WTC11 (cell line): Measurements from ENCODE around the gene ZMAT2. TPM values are rescaled to one million over a fixed set of nuclear protein-coding genes. Genes with fewer than 3 reads are reported as not detected.
"Not testable (repeated sequence)": the region's sequence is repeated elsewhere in the genome, so short reads cannot be mapped to it uniquely, and the experiment has no call there.

ENCODE experiments used
- ATAC-seq: fragments of 200-7000 bp; cut with Tn5 transposase; 2 replicates; pipeline ENCODE4 v1.10.0; 2021; ENCODE audit warnings: mild to moderate bottlenecking, moderate library complexity
- Bru-seq: library from RNA; stranded (reverse); fragments of 400-500 nt; gene quantifications from one replicate; lab custom pipeline; 2021; lab: Mats Ljungman, UMichigan
- CTCF ChIA-PET: fragments of 300-600 bp; sonication (Branson Sonifier 250); formaldehyde crosslinking; loops from one replicate; lab custom pipeline; 2021; ENCODE audit warnings: antibody characterized with exemption; lab: Charles Lee
- POLR2A ChIA-PET: fragments of 350-600 bp; sonication (Branson Sonifier 250); formaldehyde crosslinking; loops from one replicate; lab custom pipeline; 2021; ENCODE audit warnings: antibody characterized with exemption; lab: Charles Lee
- DNase-seq: peaks from one replicate; pipeline ENCODE4 v3.0.0; 2021; ENCODE audit warnings: low spot score
- H3K27ac Mint-ChIP-seq: 2 replicates; pipeline ENCODE4 v1.8.0; 2021; ENCODE audit warnings: mixed read lengths
- H3K27me3 Mint-ChIP-seq: 2 replicates; pipeline ENCODE4 v1.8.0; 2021; ENCODE audit warnings: low read depth, mild to moderate bottlenecking, moderate library complexity, mixed read lengths
- H3K36me3 Mint-ChIP-seq: 2 replicates; pipeline ENCODE4 v1.8.0; 2021; ENCODE audit warnings: mixed read lengths
- H3K4me1 Mint-ChIP-seq: 2 replicates; pipeline ENCODE4 v1.8.0; 2022; ENCODE audit warnings: mixed read lengths
- H3K4me3 Mint-ChIP-seq: 2 replicates; pipeline ENCODE4 v1.8.0; 2021; ENCODE audit warnings: mild to moderate bottlenecking, moderate library complexity, mixed read lengths
- H3K9me3 Mint-ChIP-seq: 2 replicates; pipeline ENCODE4 v1.8.0; 2021; ENCODE audit warnings: mixed read lengths
- CREM ChIP-seq: sonication (generic); formaldehyde crosslinking; IDR thresholded peaks from 2 replicates; pipeline ENCODE4 v1.8.1; 2022; ENCODE audit warnings: mild to moderate bottlenecking, missing genetic modification reagents, moderate library complexity
- EMX1 ChIP-seq: fragments of 250-450 bp; sonication (Bioruptor Pico); IDR thresholded peaks from 2 replicates; pipeline ENCODE4 v1.8.0; 2021; ENCODE audit warnings: mild to moderate bottlenecking
- FOXK1 ChIP-seq: sonication (generic); formaldehyde crosslinking; IDR thresholded peaks from 2 replicates; pipeline ENCODE4 v1.8.0; 2022; ENCODE audit warnings: mild to moderate bottlenecking, moderate library complexity, missing genetic modification reagents
- GABPB1 ChIP-seq: sonication (generic); formaldehyde crosslinking; IDR thresholded peaks from 2 replicates; pipeline ENCODE4 v1.8.1; 2023; ENCODE audit warnings: mild to moderate bottlenecking, missing genetic modification reagents
- MYBL2 ChIP-seq: sonication (generic); formaldehyde crosslinking; IDR thresholded peaks from 2 replicates; pipeline ENCODE4 v1.8.1; 2023; ENCODE audit warnings: mild to moderate bottlenecking, moderate library complexity, missing genetic modification reagents
- NFYB ChIP-seq: sonication (generic); formaldehyde crosslinking; conservative IDR thresholded peaks from 2 replicates; pipeline ENCODE4 v1.8.0; 2022; ENCODE audit warnings: low read depth, missing genetic modification reagents
- SMAD3 ChIP-seq: sonication (generic); formaldehyde crosslinking; IDR thresholded peaks from 2 replicates; pipeline ENCODE4 v1.8.0; 2022; ENCODE audit warnings: missing genetic modification reagents, mild to moderate bottlenecking, borderline replicate concordance
- SP1 ChIP-seq: sonication (generic); formaldehyde crosslinking; conservative IDR thresholded peaks from 2 replicates; pipeline ENCODE4 v1.8.1; 2022; ENCODE audit warnings: missing genetic modification reagents
- ZNF232 ChIP-seq: sonication (generic); formaldehyde crosslinking; IDR thresholded peaks from 2 replicates; pipeline ENCODE4 v1.8.0; 2022; ENCODE audit warnings: mild to moderate bottlenecking, missing genetic modification reagents
- long read RNA-seq, 3 experiments: library from RNA in 1 of 3; library from capped mRNA in 1 of 3; library from polyadenylated mRNA in 1 of 3; unstranded in 2 of 3; stranded (forward) in 1 of 3; transcript quantifications; one replicate each; pipeline ENCODE4 v2.0.0, GENCODE V29; 2021
- total RNA-seq: library from RNA; stranded (reverse); gene quantifications from 3 replicates; pipeline ENCODE4 v1.2.3, GENCODE V29; 2021
- TF ChIP-seq, protein P1 (sequence below): sonication (generic); formaldehyde crosslinking; IDR thresholded peaks from 2 replicates; pipeline ENCODE4 v1.8.0; 2022; ENCODE audit warnings: mild to moderate bottlenecking, missing genetic modification reagents
- TF ChIP-seq, protein P2 (sequence below): sonication (generic); formaldehyde crosslinking; IDR thresholded peaks from 2 replicates; pipeline ENCODE4 v1.8.1; 2023; ENCODE audit warnings: mild to moderate bottlenecking, moderate library complexity, missing genetic modification reagents

The ZMAT2 gene, protein sequence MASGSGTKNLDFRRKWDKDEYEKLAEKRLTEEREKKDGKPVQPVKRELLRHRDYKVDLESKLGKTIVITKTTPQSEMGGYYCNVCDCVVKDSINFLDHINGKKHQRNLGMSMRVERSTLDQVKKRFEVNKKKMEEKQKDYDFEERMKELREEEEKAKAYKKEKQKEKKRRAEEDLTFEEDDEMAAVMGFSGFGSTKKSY
- total RNA-seq (50.3 to 57.2 TPM (median 54.7 TPM) in 3 replicates), Bru-seq, nascent RNA (percentile 93 among the genes with signal in this experiment)
- long read RNA-seq, experiment 1, transcript ZMAT2-201 (6 exons, 1,647 nt) = major isoform, 44 of 47 reads
- long read RNA-seq, experiment 1, partial matches to known transcripts = 0 of 47 reads
- long read RNA-seq, experiment 1, other reads (novel, unspliced or antisense) = 3 of 47 reads
- long read RNA-seq, experiment 2, transcript ZMAT2-201 (6 exons, 1,647 nt) = major isoform, 16 of 35 reads
- long read RNA-seq, experiment 2, partial matches to known transcripts = 17 of 35 reads
- long read RNA-seq, experiment 2, other reads (novel, unspliced or antisense) = 2 of 35 reads
- long read RNA-seq, experiment 3, transcript ZMAT2-201 (6 exons, 1,647 nt) = major isoform, 180 of 201 reads
- long read RNA-seq, experiment 3, partial matches to known transcripts = 16 of 201 reads
- long read RNA-seq, experiment 3, other reads (novel, unspliced or antisense) = 5 of 201 reads

DNA sequence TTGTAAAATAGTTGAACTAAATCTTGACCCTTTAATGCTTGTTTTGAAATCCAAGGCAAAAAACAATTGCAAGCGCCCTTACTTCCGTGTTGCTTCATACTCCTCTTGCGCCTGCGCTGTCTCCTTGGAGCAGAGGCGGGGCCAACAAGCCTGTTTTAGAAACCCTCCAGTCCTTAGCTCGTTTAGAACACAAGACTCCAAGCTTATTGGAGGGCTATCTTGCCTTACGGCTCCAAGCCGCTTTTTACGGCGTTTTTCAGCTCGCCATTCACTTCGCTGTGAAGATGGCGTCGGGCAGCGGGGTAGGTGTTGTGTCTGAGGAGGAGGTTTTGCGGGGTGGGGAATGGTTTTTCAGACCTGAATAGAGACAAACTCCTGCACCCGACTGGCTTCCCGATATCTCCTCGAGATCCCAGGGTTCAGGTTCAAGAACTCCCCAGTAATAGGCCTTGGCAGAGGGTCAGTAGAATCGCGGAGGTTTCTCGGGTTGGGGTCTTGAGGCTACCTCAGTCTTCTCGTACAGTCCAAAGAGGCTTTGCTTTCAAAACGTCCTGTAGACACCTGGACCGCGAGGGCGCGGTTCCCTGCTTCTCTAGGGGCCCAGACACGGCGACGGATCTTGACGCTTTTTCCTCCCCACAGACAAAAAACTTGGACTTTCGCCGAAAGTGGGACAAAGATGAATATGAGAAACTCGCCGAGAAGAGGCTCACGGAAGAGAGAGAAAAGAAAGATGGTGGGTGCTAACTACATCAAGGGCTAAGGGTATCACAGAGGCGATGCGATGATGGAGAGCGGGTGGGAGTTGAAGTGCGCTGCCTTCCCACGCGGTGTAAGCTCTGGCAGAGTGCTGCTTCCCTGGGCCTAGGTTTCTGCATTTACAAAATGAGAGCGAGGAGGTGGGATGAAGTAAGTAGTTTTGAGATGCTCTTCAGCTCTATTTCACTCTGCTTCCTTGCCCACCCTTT, at the start of gene ZMAT2:
Gene ZMAT2 (plus strand): TSS at position 271 of the 968 bp plus-strand sequence. CDS start 14 bp downstream, at position 285.
- peak; percentile 91 for DNase-seq
- TF ChIP-seq FOXK1 = peak; percentile 91; the same call in 1 of the 2 replicates
- TF ChIP-seq, protein P1, sequence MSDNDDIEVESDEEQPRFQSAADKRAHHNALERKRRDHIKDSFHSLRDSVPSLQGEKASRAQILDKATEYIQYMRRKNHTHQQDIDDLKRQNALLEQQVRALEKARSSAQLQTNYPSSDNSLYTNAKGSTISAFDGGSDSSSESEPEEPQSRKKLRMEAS (CRISPR knock-in tag) = no peak
- TF ChIP-seq GABPB1 (CRISPR knock-in tag) = 0 out of 2 replicates have a peak, but pooled peaks have one; percentile 41
- TF ChIP-seq CREM (CRISPR knock-in tag) = no peak
- 0 out of 2 replicates have a peak, but pooled peaks have one; percentile 12 for TF ChIP-seq ZNF232 (CRISPR knock-in tag)
- peak; percentile 80 for TF ChIP-seq SP1
- peak; percentile 85 for TF ChIP-seq NFYB (CRISPR knock-in tag)
- no peak for TF ChIP-seq MYBL2 (CRISPR knock-in tag)
- Mint-ChIP-seq H3K27me3 (no peaks in the 10 kb centered on the region), H3K4me1 (peaks cover 23% of the 10 kb centered on the region), H3K36me3 (peaks cover 81% of the 10 kb centered on the region), H3K27ac (peak within 1 kb of the TSS; percentile 86), H3K4me3 (peak within 1 kb of the TSS; percentile 97), H3K9me3 (no peaks in the 10 kb centered on the region)
- ATAC-seq = peak; percentile 99
- POLR2A ChIA-PET = interaction anchor here (0.6 to 1.4 kb wide), 9 partner anchors 9 to 298 kb away, joined by 3 to 10 read pairs (median 3); partner anchors contain the start of genes HARS1, HARS2, IK and NDUFA2
- CTCF ChIA-PET = interaction anchor here (0.7 to 1.9 kb wide), 13 partner anchors 9 to 354 kb away, joined by 3 to 10 read pairs (median 5); partner anchors contain the start of genes EIF4EBP3, HARS1, HARS2 and HBEGF

DNA sequence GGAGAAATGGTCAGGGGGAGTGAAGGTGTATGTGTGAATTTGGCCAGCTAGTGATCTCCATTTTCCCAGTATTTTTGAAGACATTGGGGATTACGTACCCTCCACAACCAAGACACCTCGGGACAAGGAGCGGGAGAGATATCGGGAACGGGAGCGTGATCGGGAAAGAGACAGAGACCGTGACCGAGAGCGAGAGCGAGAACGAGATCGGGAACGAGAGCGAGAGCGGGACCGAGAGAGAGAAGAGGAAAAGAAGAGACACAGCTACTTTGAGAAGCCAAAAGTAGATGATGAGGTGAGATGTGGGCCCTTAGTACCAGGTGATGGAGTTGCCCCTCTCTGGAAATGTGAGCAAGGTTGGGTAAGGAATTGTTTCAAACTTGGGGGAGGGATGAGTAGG, 41.4 kb upstream of the ZMAT2 start:
- Mint-ChIP-seq H3K4me3 (no peak overlapping the region), H3K36me3 (peaks cover 72% of the 10 kb centered on the region), H3K9me3 (no peaks in the 10 kb centered on the region), H3K27ac (no peak overlapping the region), H3K4me1 (no peaks in the 10 kb centered on the region), H3K27me3 (no peaks in the 10 kb centered on the region)
- ATAC-seq (no peak), DNase-seq (no peak)
- ChIA-PET CTCF (no interaction called here), POLR2A (no interaction called here)
- no peak for TF ChIP-seq EMX1 (CRISPR knock-in tag)

DNA sequence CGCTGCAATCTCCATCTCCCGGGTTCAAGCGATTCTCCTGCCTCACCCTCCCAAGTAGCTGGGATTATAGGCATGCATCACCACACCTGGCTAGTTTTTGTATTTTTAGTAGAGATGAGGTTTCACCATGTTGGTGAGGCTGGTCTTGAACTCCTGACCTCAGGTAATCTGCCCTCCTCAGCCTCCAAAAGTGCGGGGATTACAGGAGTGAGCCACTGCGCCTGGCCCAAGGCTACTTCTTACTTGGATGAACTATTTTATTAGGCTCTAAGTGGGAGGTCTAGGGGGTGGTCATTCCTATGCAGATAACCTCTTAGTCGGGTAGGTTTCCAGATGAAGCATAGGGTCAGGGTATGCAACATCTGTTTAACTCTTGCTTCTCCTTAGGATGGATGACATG, 39.9 kb upstream of the ZMAT2 start:
- POLR2A ChIA-PET, CTCF ChIA-PET, H3K9me3 Mint-ChIP-seq, ATAC-seq, H3K27ac Mint-ChIP-seq, H3K27me3 Mint-ChIP-seq, DNase-seq, H3K4me1 Mint-ChIP-seq, H3K4me3 Mint-ChIP-seq: not testable (repeated sequence)
- peaks cover 59% of the 10 kb centered on the region for H3K36me3 Mint-ChIP-seq

DNA sequence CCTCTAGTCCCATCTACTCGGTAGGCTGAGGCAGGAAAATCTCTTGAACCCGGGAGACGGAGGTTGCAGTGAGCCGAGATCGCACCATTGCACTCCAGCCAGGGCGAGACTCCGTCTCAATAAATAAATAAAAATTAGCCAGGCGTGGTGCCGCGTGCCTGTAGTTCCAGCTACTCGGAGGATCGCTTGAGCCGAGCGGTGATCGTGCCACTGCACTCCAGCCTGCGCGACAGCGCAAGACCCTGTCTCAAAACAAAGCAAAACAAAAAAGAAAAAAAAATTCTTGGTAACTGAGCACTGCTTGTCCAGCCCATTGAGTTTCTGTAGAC, 36.3 kb upstream of the ZMAT2 start:
- H3K4me1 Mint-ChIP-seq = peaks cover 6% of the 10 kb centered on the region
- peaks cover 59% of the 10 kb centered on the region for H3K36me3 Mint-ChIP-seq
- H3K27ac Mint-ChIP-seq = peak overlapping the region; percentile 98
- TF ChIP-seq, protein P2, sequence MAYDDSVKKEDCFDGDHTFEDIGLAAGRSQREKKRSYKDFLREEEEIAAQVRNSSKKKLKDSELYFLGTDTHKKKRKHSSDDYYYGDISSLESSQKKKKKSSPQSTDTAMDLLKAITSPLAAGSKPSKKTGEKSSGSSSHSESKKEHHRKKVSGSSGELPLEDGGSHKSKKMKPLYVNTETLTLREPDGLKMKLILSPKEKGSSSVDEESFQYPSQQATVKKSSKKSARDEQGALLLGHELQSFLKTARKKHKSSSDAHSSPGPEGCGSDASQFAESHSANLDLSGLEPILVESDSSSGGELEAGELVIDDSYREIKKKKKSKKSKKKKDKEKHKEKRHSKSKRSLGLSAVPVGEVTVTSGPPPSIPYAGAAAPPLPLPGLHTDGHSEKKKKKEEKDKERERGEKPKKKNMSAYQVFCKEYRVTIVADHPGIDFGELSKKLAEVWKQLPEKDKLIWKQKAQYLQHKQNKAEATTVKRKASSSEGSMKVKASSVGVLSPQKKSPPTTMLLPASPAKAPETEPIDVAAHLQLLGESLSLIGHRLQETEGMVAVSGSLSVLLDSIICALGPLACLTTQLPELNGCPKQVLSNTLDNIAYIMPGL = 0 out of 2 replicates have a peak, but pooled peaks have one; percentile 0
- TF ChIP-seq, protein P1 (CRISPR knock-in tag) = no peak
- no peak for TF ChIP-seq SMAD3
- no peaks in the 10 kb centered on the region for H3K9me3 Mint-ChIP-seq
- CTCF ChIA-PET = interaction anchor here (0.7 kb wide), 1 partner anchor 33 kb away, joined by 3 read pairs; no protein-coding TSS in a partner anchor
- DNase-seq (no peak), ATAC-seq (peak; percentile 5; the same call in 1 of the 2 replicates)
- POLR2A ChIA-PET = interaction anchor here (1.3 kb wide), 1 partner anchor 16 kb away, joined by 3 read pairs; the partner anchor contains the start of genes IK and NDUFA2
- H3K4me3 Mint-ChIP-seq = peak overlapping the region; percentile 99
- H3K27me3 Mint-ChIP-seq = no peaks in the 10 kb centered on the region
